MM.1S (cell line): ENCODE results near the gene COLEC12.

Source experiments
- DNase-seq: peaks from one replicate; pipeline ENCODE4 v3.0.0-alpha.2; 2015
- H2AFZ ChIP-seq: fragments of 300-600 bp; sonication (generic); 2 replicates; pipeline ENCODE4 v1.6.0; 2016; ENCODE audit warnings: antibody characterized with exemption, low read length
- H3F3A ChIP-seq: fragments of 300-600 bp; sonication (generic); 2 replicates; pipeline ENCODE4 v1.6.1; 2016; ENCODE audit warnings: mild to moderate bottlenecking, antibody characterized with exemption, low read length, moderate library complexity, mixed read lengths; ENCODE audit not compliant: insufficient read depth
- H3K27ac ChIP-seq: fragments of 300-600 bp; sonication (generic); 2 replicates; pipeline ENCODE4 v1.5.1; 2016; ENCODE audit warnings: mild to moderate bottlenecking, low read length
- H3K27me3 ChIP-seq: fragments of 300-600 bp; sonication (generic); replicated peaks from 2 replicates; pipeline ENCODE4 v1.6.0; 2016; ENCODE audit warnings: low read length; ENCODE audit not compliant: insufficient read depth
- H3K36me3 ChIP-seq: fragments of 300-600 bp; sonication (generic); replicated peaks from 2 replicates; pipeline ENCODE4 v1.6.1; 2016; ENCODE audit warnings: mild to moderate bottlenecking, low read length, mixed read lengths; ENCODE audit not compliant: insufficient read depth
- H3K4me1 ChIP-seq: fragments of 300-600 bp; sonication (generic); 2 replicates; pipeline ENCODE4 v1.6.1; 2016; ENCODE audit warnings: low read length, mixed read lengths
- H3K4me2 ChIP-seq: fragments of 300-600 bp; sonication (generic); 2 replicates; pipeline ENCODE4 v1.6.0; 2016; ENCODE audit warnings: low read depth, low read length
- H3K4me3 ChIP-seq: fragments of 300-600 bp; sonication (generic); 2 replicates; pipeline ENCODE4 v1.5.1; 2016; ENCODE audit warnings: low read length, mixed read lengths
- H3K79me2 ChIP-seq: fragments of 300-600 bp; sonication (generic); 2 replicates; pipeline ENCODE4 v1.6.1; 2016; ENCODE audit warnings: mixed run types, low read length, mixed read lengths
- H3K9ac ChIP-seq: fragments of 300-600 bp; sonication (generic); 2 replicates; pipeline ENCODE4 v1.6.1; 2016; ENCODE audit warnings: low read length, mixed read lengths
- H3K9me2 ChIP-seq: fragments of 300-600 bp; sonication (generic); replicated peaks from 2 replicates; pipeline ENCODE4 v1.6.1; 2016; ENCODE audit warnings: mild to moderate bottlenecking, low read length, mixed read lengths; ENCODE audit not compliant: insufficient read depth
- H3K9me3 ChIP-seq: fragments of 300-600 bp; sonication (generic); replicated peaks from 2 replicates; pipeline ENCODE4 v1.6.1; 2016; ENCODE audit warnings: mild to moderate bottlenecking, low read length, mixed read lengths; ENCODE audit not compliant: insufficient read depth
- H4K20me1 ChIP-seq: fragments of 300-600 bp; sonication (generic); 2 replicates; pipeline ENCODE4 v1.6.1; 2016; ENCODE audit warnings: mild to moderate bottlenecking, low read length, moderate library complexity, mixed read lengths; ENCODE audit not compliant: insufficient read depth
- EZH2 ChIP-seq: fragments of 300-600 bp; sonication (generic); optimal IDR thresholded peaks from 2 replicates; pipeline ENCODE3; 2017; ENCODE audit warnings: low read depth, mild to moderate bottlenecking, antibody characterized with exemption, low read length, mixed read lengths
- EZH2phosphoT487 ChIP-seq: fragments of 300-600 bp; sonication (generic); IDR thresholded peaks from 2 replicates; pipeline ENCODE4 v1.6.1; 2018; ENCODE audit warnings: antibody characterized with exemption, low read length
- TF ChIP-seq, protein P1 (sequence below): fragments of 300-600 bp; sonication (generic); IDR thresholded peaks from 2 replicates; pipeline ENCODE4 v1.5.1; 2016; ENCODE audit warnings: antibody characterized with exemption, low read length, mixed read lengths

The COLEC12 gene

DNA sequence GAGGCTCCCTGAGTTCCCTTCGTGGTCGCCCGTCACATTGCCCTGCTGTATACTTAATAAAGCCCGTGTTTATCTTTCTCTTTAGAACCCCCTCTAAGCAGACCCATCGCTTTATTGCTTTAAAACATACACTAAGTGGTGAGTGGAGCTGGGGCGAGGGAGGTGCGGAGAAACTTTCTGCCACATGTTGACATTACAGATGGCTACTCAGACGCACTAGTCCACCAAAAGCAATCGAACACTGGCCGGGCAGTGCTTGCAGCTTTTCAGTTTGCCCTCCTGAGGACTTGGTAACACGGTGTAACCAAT lies 859 bp upstream of the COLEC12 start:
- no peak for DNase-seq
- Histone ChIP-seq H3F3A (no peaks in the 10 kb centered on the region), H3K9ac (no peak overlapping the region), H2AFZ (no peak overlapping the region), H3K4me2 (no peak overlapping the region), H3K9me3 (no peaks in the 10 kb centered on the region), H3K4me1 (no peaks in the 10 kb centered on the region), H4K20me1 (no peaks in the 10 kb centered on the region), H3K36me3 (no peaks in the 10 kb centered on the region), H3K4me3 (no peak overlapping the region), H3K27ac (no peak overlapping the region), H3K9me2 (no peaks in the 10 kb centered on the region), H3K27me3 (peaks cover 8% of the 10 kb centered on the region; the same call in 1 of the 2 replicates), H3K79me2 (no peaks in the 10 kb centered on the region)
- TF ChIP-seq EZH2 = no peak
- TF ChIP-seq EZH2phosphoT487 = no peak
- TF ChIP-seq, protein P1, sequence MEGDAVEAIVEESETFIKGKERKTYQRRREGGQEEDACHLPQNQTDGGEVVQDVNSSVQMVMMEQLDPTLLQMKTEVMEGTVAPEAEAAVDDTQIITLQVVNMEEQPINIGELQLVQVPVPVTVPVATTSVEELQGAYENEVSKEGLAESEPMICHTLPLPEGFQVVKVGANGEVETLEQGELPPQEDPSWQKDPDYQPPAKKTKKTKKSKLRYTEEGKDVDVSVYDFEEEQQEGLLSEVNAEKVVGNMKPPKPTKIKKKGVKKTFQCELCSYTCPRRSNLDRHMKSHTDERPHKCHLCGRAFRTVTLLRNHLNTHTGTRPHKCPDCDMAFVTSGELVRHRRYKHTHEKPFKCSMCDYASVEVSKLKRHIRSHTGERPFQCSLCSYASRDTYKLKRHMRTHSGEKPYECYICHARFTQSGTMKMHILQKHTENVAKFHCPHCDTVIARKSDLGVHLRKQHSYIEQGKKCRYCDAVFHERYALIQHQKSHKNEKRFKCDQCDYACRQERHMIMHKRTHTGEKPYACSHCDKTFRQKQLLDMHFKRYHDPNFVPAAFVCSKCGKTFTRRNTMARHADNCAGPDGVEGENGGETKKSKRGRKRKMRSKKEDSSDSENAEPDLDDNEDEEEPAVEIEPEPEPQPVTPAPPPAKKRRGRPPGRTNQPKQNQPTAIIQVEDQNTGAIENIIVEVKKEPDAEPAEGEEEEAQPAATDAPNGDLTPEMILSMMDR = no peak

DNA sequence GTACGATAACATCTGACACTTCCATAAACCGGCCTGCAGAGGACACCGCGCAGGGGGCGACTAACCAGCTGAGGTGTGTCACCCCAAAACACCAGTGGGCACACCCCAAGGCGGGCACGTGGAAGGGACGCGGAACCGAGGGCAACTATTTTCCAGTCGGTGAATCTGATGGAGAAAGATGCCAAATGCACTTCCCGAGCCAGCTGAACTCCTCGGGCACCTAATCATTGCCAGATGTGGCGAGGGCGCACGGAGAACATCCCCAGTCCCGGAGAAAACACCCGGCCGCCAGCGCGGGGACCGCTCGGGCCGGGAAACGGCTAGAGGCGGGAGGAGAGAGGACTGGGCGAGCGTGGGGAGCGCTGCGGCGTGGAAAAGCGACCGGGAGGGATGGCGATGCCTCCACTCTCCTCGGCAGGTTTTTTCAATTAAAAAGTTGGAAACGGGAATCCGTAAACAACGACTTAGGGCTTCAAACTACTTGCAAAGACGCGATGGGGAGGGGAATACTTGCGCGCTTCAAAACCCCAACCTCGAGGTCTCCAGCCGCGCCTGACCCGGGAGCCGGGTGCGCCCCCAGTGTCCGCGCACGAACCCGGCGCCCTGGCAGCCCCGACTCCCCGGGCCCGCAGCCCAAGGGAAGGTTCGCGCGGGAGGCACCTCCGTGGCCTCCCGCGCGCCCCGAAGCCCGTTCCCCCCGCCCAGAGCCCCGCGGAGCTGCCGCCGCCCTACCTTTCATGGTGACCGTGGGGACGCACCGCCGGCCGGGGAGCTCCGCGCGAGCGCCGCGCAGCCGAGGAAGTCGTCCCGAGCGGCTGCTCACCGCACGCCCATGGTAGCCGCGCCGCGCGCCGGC lies 497 bp downstream of the COLEC12 start:
- Histone ChIP-seq H3K79me2 (no peaks in the 10 kb centered on the region), H2AFZ (no peak overlapping the region), H4K20me1 (no peaks in the 10 kb centered on the region), H3K9me2 (no peaks in the 10 kb centered on the region), H3K4me1 (no peaks in the 10 kb centered on the region), H3K36me3 (no peaks in the 10 kb centered on the region), H3K4me2 (peak overlapping the region; percentile 24; the same call in 1 of the 2 replicates), H3K9me3 (no peaks in the 10 kb centered on the region), H3K4me3 (no peak overlapping the region), H3K27ac (no peak overlapping the region), H3F3A (no peaks in the 10 kb centered on the region), H3K9ac (no peak overlapping the region), H3K27me3 (peaks cover 8% of the 10 kb centered on the region; the same call in 1 of the 2 replicates)
- DNase-seq = no peak
- TF ChIP-seq EZH2 (no peak), EZH2phosphoT487 (no peak)
- TF ChIP-seq, protein P1 = no peak

DNA sequence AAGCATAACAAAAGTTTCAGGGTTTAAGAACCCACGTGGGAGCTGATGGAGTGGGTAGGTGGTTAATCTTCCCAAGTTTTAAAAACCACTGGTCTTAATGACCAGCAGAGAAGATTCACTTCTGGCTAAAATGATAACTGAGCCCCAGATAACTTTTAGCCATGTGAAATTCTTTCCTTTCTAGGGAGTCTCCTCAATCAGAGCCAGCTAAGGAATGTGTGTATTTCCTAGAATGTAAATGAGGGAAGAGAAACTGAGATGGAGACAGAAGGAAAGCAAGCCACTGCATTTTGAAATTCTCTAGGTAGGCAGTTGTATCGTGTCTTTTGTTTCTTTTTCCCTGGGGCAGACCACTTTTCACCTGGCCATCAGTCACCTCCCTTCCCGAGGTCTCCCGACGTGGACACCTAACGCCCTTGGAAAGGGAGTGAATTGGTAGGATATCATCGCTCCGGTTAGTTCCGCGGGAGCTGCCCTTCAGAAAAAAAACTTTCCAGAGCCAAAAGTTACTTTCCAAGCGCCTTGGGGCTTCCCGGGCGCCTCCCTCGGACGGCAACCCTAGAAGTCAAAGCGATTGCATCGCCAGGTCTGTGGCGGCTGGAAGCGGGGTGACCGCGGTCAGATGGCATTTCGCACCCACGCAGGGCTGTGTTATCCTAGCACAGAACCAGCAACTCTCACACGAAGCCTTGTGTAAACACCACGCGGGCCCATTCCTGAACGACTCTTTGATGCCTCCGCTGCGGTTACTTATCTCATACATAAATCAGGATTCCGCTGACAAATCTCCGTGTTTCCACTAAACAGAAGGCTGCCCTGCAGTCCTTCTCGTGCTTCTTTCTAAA lies 1.3 kb downstream of the COLEC12 start:
- no peak overlapping the region for H3K9ac ChIP-seq
- no peak overlapping the region for H3K4me3 ChIP-seq
- no peak overlapping the region for H2AFZ ChIP-seq
- no peaks in the 10 kb centered on the region for H4K20me1 ChIP-seq
- no peaks in the 10 kb centered on the region for H3K9me3 ChIP-seq
- no peak for DNase-seq
- H3K27ac ChIP-seq = no peak overlapping the region
- no peak for TF ChIP-seq EZH2
- TF ChIP-seq, protein P1 = no peak
- TF ChIP-seq EZH2phosphoT487 = no peak
- no peaks in the 10 kb centered on the region for H3K4me1 ChIP-seq
- H3K9me2 ChIP-seq = no peaks in the 10 kb centered on the region
- no peaks in the 10 kb centered on the region for H3K36me3 ChIP-seq
- peaks cover 8% of the 10 kb centered on the region; the same call in 1 of the 2 replicates for H3K27me3 ChIP-seq
- no peaks in the 10 kb centered on the region for H3K79me2 ChIP-seq
- peak overlapping the region; percentile 24; the same call in 1 of the 2 replicates for H3K4me2 ChIP-seq
- H3F3A ChIP-seq = no peaks in the 10 kb centered on the region
